AG09309 (cell line): ENCODE data around the gene SPIRE2.
"Not testable (repeated sequence)": the region's sequence is repeated elsewhere in the genome, so short reads cannot be mapped to it uniquely, and the experiment has no call there.

Experiments used
- DNase-seq: peaks from one replicate; pipeline ENCODE4 v3.0.0-alpha.2; 2010; ENCODE audit warnings: low read depth
- H3K4me3 ChIP-seq: 2 replicates; pipeline ENCODE4 v1.5.1; 2011; ENCODE audit warnings: mild to moderate bottlenecking, low read depth, low read length, moderate library complexity; ENCODE audit not compliant: control insufficient read depth
- TF ChIP-seq, protein P1 (sequence below): IDR thresholded peaks from 2 replicates; pipeline ENCODE4 v1.5.1; 2011; ENCODE audit warnings: mild to moderate bottlenecking, low read depth, low read length, inconsistent platforms; ENCODE audit not compliant: insufficient read depth, control insufficient read depth; ENCODE audit errors: missing control alignments

The SPIRE2 gene

GRCh38 chr16:89786474-89787364 lies 41.6 kb upstream of the SPIRE2 start:
- no peak overlapping the region for H3K4me3 ChIP-seq
- no peak for DNase-seq
- TF ChIP-seq, protein P1, sequence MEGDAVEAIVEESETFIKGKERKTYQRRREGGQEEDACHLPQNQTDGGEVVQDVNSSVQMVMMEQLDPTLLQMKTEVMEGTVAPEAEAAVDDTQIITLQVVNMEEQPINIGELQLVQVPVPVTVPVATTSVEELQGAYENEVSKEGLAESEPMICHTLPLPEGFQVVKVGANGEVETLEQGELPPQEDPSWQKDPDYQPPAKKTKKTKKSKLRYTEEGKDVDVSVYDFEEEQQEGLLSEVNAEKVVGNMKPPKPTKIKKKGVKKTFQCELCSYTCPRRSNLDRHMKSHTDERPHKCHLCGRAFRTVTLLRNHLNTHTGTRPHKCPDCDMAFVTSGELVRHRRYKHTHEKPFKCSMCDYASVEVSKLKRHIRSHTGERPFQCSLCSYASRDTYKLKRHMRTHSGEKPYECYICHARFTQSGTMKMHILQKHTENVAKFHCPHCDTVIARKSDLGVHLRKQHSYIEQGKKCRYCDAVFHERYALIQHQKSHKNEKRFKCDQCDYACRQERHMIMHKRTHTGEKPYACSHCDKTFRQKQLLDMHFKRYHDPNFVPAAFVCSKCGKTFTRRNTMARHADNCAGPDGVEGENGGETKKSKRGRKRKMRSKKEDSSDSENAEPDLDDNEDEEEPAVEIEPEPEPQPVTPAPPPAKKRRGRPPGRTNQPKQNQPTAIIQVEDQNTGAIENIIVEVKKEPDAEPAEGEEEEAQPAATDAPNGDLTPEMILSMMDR: no peak

- DNase-seq: no peak
- TF ChIP-seq, protein P1: no peak
- no peak overlapping the region for H3K4me3 ChIP-seq
Observed at GRCh38 chr16:89787365-89787805, 40.9 kb upstream of the SPIRE2 start.

DNA sequence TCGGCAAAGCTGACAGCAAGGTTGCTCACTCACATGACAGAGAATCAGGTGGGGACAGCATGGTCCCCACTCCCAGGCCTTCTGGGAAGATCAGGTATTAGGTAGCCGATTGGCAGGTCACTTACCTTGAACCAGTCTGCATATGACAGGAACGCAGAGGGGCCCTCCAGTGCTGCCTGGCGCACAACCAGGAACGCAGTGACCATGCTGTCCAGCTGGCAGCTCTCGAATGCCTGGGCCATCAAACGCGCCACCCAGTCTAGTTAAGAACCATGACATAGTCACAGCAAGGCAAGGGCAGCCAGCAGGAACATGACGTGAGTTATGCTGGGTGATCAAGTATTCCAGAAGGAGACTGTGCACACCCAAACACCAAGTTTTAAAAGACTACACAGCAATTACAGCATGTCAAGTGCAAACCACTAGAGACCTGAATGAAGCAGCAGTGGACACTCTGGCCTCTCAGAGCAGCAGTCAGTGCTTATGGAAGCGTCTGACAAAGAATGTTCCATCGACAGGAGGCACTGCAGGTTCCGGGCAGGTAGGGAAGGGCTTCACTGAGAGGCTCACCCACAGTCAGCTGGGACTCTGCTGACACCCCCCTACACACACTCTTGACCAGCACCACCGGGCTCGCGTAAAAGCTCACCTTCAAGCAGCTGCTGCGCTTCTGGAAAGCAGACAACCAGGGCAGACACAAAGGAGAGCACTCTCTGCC lies 36.8 kb upstream of the SPIRE2 start:
- TF ChIP-seq, protein P1: no peak
- no peak for DNase-seq
- H3K4me3 ChIP-seq: no peak overlapping the region

- TF ChIP-seq, protein P1: peak; percentile 55
- not testable (repeated sequence) for DNase-seq, H3K4me3 ChIP-seq
Observed at GRCh38 chr16:89793092-89793491, 35.2 kb upstream of the SPIRE2 start.

- no peak for DNase-seq
- H3K4me3 ChIP-seq: no peak overlapping the region
- TF ChIP-seq, protein P1: no peak
Observed at GRCh38 chr16:89793955-89794354, 34.3 kb upstream of the SPIRE2 start.

DNA sequence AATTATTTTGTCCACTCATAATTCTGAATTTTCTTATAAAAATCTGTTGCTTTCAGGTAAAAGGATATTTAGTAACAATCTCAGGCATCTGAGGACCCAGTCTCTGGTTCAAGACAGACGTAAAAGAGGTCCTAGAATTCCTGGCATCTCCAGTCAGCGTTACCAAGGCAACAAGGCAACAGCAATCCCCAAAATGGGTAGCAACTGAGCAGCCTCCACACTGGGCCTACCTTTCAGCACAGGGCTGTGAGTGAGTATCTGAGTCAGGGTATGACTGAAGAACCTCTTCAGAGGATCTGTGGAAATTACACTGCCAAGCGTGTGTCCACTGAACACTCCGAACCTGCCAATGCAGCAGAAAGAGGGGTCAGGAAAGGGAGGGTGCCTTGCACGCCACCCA lies 32.6 kb upstream of the SPIRE2 start:
- no peak for DNase-seq
- no peak overlapping the region for H3K4me3 ChIP-seq
- TF ChIP-seq, protein P1: no peak
